Stimulated activated naive CD8-positive, alpha-beta T cell treated with anti-CD3 and anti-CD28 coated beads, Interleukin-15, Interleukin-2, amounts not matched to agents 100 ng/mL and 50 ng/mL, for 24 hours (primary cell): ENCODE data around the gene CREB1.
"Not testable (repeated sequence)": the region's sequence is repeated elsewhere in the genome, so short reads cannot be mapped to it uniquely, and the experiment has no call there.

Experiments
- H3K27ac Mint-ChIP-seq: one replicate; pipeline ENCODE4 v1.8.0; 2021; ENCODE audit warnings: mild to moderate bottlenecking, mixed read lengths
- H3K27me3 Mint-ChIP-seq: one replicate; pipeline ENCODE4 v1.8.0; 2021; ENCODE audit warnings: mixed read lengths
- H3K36me3 Mint-ChIP-seq: one replicate; pipeline ENCODE4 v1.8.0; 2021; ENCODE audit warnings: low read depth, mixed read lengths
- H3K4me1 Mint-ChIP-seq: one replicate; pipeline ENCODE4 v1.8.0; 2021; ENCODE audit warnings: low read depth, mixed read lengths
- H3K4me3 Mint-ChIP-seq: one replicate; pipeline ENCODE4 v1.8.0; 2021; ENCODE audit warnings: mild to moderate bottlenecking, mixed read lengths
- H3K9me3 Mint-ChIP-seq: one replicate; pipeline ENCODE4 v1.8.0; 2021; ENCODE audit warnings: mixed read lengths

The CREB1 gene

GRCh38 chr2:207632575-207633493, 103.1 kb downstream of the CREB1 start:
- Mint-ChIP-seq H3K4me1 (peaks cover 13% of the 10 kb centered on the region), H3K36me3 (no peaks in the 10 kb centered on the region), H3K27me3 (no peaks in the 10 kb centered on the region), H3K27ac (peak overlapping the region; percentile 10), H3K9me3 (no peaks in the 10 kb centered on the region), H3K4me3 (no peak overlapping the region)

GRCh38 chr2:207633686-207634085, 103.9 kb downstream of the CREB1 start:
- Mint-ChIP-seq H3K36me3 (no peaks in the 10 kb centered on the region), H3K9me3 (no peaks in the 10 kb centered on the region), H3K27ac (no peak overlapping the region), H3K4me1 (peaks cover 12% of the 10 kb centered on the region), H3K27me3 (no peaks in the 10 kb centered on the region), H3K4me3 (no peak overlapping the region)

- Mint-ChIP-seq H3K4me1 (peaks cover 12% of the 10 kb centered on the region), H3K27me3 (no peaks in the 10 kb centered on the region), H3K4me3 (no peak overlapping the region)
Observed at GRCh38 chr2:207635468-207636200, 105.9 kb downstream of the CREB1 start.

GRCh38 chr2:207639288-207639687, 109.5 kb downstream of the CREB1 start:
- H3K27ac Mint-ChIP-seq, H3K9me3 Mint-ChIP-seq, H3K27me3 Mint-ChIP-seq, H3K36me3 Mint-ChIP-seq, H3K4me3 Mint-ChIP-seq, H3K4me1 Mint-ChIP-seq: not testable (repeated sequence)

More at GRCh38 chr2:207635468-207636200, 105.9 kb downstream of the CREB1 start:
- no peaks in the 10 kb centered on the region for H3K9me3 Mint-ChIP-seq
- no peak overlapping the region for H3K27ac Mint-ChIP-seq
- H3K36me3 Mint-ChIP-seq = no peaks in the 10 kb centered on the region

GRCh38 chr2:207640160-207640559, 110.4 kb downstream of the CREB1 start:
- no peak overlapping the region for H3K4me3 Mint-ChIP-seq
- H3K27ac Mint-ChIP-seq = no peak overlapping the region
- H3K36me3 Mint-ChIP-seq = no peaks in the 10 kb centered on the region
- H3K4me1 Mint-ChIP-seq = no peaks in the 10 kb centered on the region
- H3K9me3 Mint-ChIP-seq = peaks cover 8% of the 10 kb centered on the region
- peaks cover 8% of the 10 kb centered on the region for H3K27me3 Mint-ChIP-seq

GRCh38 chr2:207640661-207641060, 110.9 kb downstream of the CREB1 start:
- Mint-ChIP-seq H3K4me1 (no peaks in the 10 kb centered on the region), H3K9me3 (peaks cover 8% of the 10 kb centered on the region), H3K27ac (no peak overlapping the region), H3K27me3 (peaks cover 8% of the 10 kb centered on the region), H3K36me3 (no peaks in the 10 kb centered on the region), H3K4me3 (no peak overlapping the region)

GRCh38 chr2:207643892-207644291, 114.1 kb downstream of the CREB1 start:
- Mint-ChIP-seq H3K27me3 (peaks cover 8% of the 10 kb centered on the region), H3K27ac (no peak overlapping the region), H3K36me3 (no peaks in the 10 kb centered on the region), H3K4me3 (no peak overlapping the region), H3K4me1 (no peaks in the 10 kb centered on the region), H3K9me3 (peaks cover 8% of the 10 kb centered on the region)

GRCh38 chr2:207646582-207646981, 116.8 kb downstream of the CREB1 start:
- not testable (repeated sequence) for H3K27ac Mint-ChIP-seq, H3K36me3 Mint-ChIP-seq, H3K4me1 Mint-ChIP-seq, H3K27me3 Mint-ChIP-seq, H3K9me3 Mint-ChIP-seq, H3K4me3 Mint-ChIP-seq
